ENCODE measurements around the gene PDS5B.
A peak's percentile ranks its signal among the peaks of the same experiment; 100 is the strongest.

PDS5B gene

GRCh38 chr13:32761472-32761871, 175.2 kb downstream of the PDS5B start:
- H3K4me3 ChIP-seq (ENCODE audit: low read depth, low read length), result no peak overlapping the region
- no peak for DNase-seq (ENCODE audit: low read depth)
- TF ChIP-seq CTCF (IDR thresholded peaks at IDR 0.05; ENCODE audit: insufficient read depth, low read depth, low read length, missing control alignments), result no peak

GRCh38 chr13:32779119-32779518, 192.9 kb downstream of the PDS5B start:
- no peak for TF ChIP-seq CTCF (IDR thresholded peaks at IDR 0.05; ENCODE audit: insufficient read depth, low read depth, low read length, missing control alignments)
- no peak for DNase-seq (ENCODE audit: low read depth)
- no peak overlapping the region for H3K4me3 ChIP-seq (ENCODE audit: low read depth, low read length)

- no peak for TF ChIP-seq CTCF (IDR thresholded peaks at IDR 0.05; ENCODE audit: insufficient read depth, low read depth, low read length, missing control alignments)
- H3K4me3 ChIP-seq (ENCODE audit: low read depth, low read length), result no peak overlapping the region
- DNase-seq (ENCODE audit: low read depth), result no peak
These were observed 195.7 kb downstream of the PDS5B start for GRCh38 chr13:32781906-32782305.

GRCh38 chr13:32783067-32783466, 196.8 kb downstream of the PDS5B start:
- no peak for DNase-seq (ENCODE audit: low read depth)
- no peak for TF ChIP-seq CTCF (IDR thresholded peaks at IDR 0.05; ENCODE audit: insufficient read depth, low read depth, low read length, missing control alignments)
- H3K4me3 ChIP-seq (ENCODE audit: low read depth, low read length), result no peak overlapping the region

GRCh38 chr13:32790731-32791130, 204.5 kb downstream of the PDS5B start:
- H3K4me3 ChIP-seq (ENCODE audit: low read depth, low read length), result no peak overlapping the region
- no peak for TF ChIP-seq CTCF (IDR thresholded peaks at IDR 0.05; ENCODE audit: insufficient read depth, low read depth, low read length, missing control alignments)
- no peak for DNase-seq (ENCODE audit: low read depth)

GRCh38 chr13:32791545-32792172, 205.4 kb downstream of the PDS5B start:
- no peak overlapping the region for H3K4me3 ChIP-seq (ENCODE audit: low read depth, low read length)
- DNase-seq (ENCODE audit: low read depth), result peak; percentile 86
- TF ChIP-seq CTCF (IDR thresholded peaks at IDR 0.05; ENCODE audit: insufficient read depth, low read depth, low read length, missing control alignments), result no peak

GRCh38 chr13:32796754-32797153, 210.5 kb downstream of the PDS5B start:
- no peak for DNase-seq (ENCODE audit: low read depth)
- no peak for TF ChIP-seq CTCF (IDR thresholded peaks at IDR 0.05; ENCODE audit: insufficient read depth, low read depth, low read length, missing control alignments)
- H3K4me3 ChIP-seq (ENCODE audit: low read depth, low read length), result no peak overlapping the region

All from GM12865 (cell line).